ENCODE measurements around the gene RC3H1.

DNA sequence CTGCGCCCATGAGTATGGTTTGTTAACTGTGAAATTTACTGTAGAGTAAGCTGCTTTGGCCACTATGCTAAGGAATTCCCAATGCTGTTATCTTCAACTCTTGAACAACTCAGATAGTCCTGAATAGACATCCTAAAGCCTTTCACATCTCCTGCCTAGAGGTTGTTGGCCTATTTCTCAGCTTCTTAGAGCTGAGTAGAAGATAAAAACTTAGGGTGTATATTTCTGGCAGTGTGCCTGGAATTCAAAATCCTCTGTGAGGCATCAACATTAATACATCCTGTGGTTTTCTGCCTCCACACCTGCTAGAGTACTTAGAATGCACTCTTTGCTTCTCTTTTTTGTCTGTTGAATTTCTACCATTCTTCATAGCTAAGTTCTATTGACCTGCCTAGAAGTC is 45.8 kb upstream of the RC3H1 start:
- TF ChIP-seq, protein P1, sequence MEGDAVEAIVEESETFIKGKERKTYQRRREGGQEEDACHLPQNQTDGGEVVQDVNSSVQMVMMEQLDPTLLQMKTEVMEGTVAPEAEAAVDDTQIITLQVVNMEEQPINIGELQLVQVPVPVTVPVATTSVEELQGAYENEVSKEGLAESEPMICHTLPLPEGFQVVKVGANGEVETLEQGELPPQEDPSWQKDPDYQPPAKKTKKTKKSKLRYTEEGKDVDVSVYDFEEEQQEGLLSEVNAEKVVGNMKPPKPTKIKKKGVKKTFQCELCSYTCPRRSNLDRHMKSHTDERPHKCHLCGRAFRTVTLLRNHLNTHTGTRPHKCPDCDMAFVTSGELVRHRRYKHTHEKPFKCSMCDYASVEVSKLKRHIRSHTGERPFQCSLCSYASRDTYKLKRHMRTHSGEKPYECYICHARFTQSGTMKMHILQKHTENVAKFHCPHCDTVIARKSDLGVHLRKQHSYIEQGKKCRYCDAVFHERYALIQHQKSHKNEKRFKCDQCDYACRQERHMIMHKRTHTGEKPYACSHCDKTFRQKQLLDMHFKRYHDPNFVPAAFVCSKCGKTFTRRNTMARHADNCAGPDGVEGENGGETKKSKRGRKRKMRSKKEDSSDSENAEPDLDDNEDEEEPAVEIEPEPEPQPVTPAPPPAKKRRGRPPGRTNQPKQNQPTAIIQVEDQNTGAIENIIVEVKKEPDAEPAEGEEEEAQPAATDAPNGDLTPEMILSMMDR (conservative IDR thresholded peaks at IDR 0.05 in 1 of 2, IDR thresholded peaks at IDR 0.05 in 1 of 2; ENCODE audit: extremely low read depth in 1 of 2, insufficient read depth in 1 of 2, low read depth in 1 of 2, low read length in 2 of 2): no peak
- TF ChIP-seq EZH2 (IDR thresholded peaks at IDR 0.05; ENCODE audit: borderline replicate concordance, low read length): no peak

Data from mammary epithelial cell (primary cell).